Endothelial cell (in vitro differentiated cells): ENCODE data around the gene NOXRED1. TPM values are rescaled to one million over a fixed set of nuclear protein-coding genes. Genes with fewer than 3 reads are reported as not detected.
A peak's percentile ranks its signal among the peaks of the same experiment; 100 is the strongest.

Experiments used
- DNase-seq: peaks from one replicate; pipeline ENCODE4 v3.0.0; 2021; ENCODE audit warnings: low spot score
- H3K27ac Mint-ChIP-seq: one replicate; pipeline ENCODE4 v1.8.0; 2021; ENCODE audit warnings: mixed read lengths, inconsistent platforms; ENCODE audit not compliant: unreplicated experiment
- H3K27me3 Mint-ChIP-seq: one replicate; pipeline ENCODE4 v1.8.0; 2021; ENCODE audit warnings: mild to moderate bottlenecking, moderate library complexity, mixed read lengths, inconsistent platforms; ENCODE audit not compliant: unreplicated experiment
- H3K36me3 Mint-ChIP-seq: one replicate; pipeline ENCODE4 v1.8.0; 2021; ENCODE audit warnings: mild to moderate bottlenecking, low read depth, mixed read lengths, inconsistent platforms; ENCODE audit not compliant: unreplicated experiment
- H3K4me1 Mint-ChIP-seq: one replicate; pipeline ENCODE4 v1.8.0; 2021; ENCODE audit warnings: mild to moderate bottlenecking, mixed read lengths, inconsistent platforms; ENCODE audit not compliant: unreplicated experiment
- H3K4me3 Mint-ChIP-seq: one replicate; pipeline ENCODE4 v1.8.0; 2021; ENCODE audit warnings: mild to moderate bottlenecking, mixed read lengths, inconsistent platforms; ENCODE audit not compliant: unreplicated experiment
- H3K9me3 Mint-ChIP-seq: one replicate; pipeline ENCODE4 v1.8.0; 2021; ENCODE audit warnings: mixed read lengths, inconsistent platforms; ENCODE audit not compliant: unreplicated experiment
- CTCF ChIP-seq: fragments of 200-600 bp; sonication (generic); IDR thresholded peaks from one replicate; pipeline ENCODE4 v1.5.0; 2021; ENCODE audit warnings: antibody characterized with exemption; ENCODE audit not compliant: unreplicated experiment
- total RNA-seq: library from RNA; stranded (reverse); fragmentation: NEBNext Ultra II Directional; extraction: Animal tissue kit (Norgen Biotek cat#: 25700); gene quantifications from one replicate; pipeline ENCODE4 v1.2.1, GENCODE V29; 2021; ENCODE audit not compliant: unreplicated experiment

The NOXRED1 gene
- total RNA-seq, 1 donor from 2014 or later, result 0.49 TPM

- no peaks in the 10 kb centered on the region for H3K9me3 Mint-ChIP-seq
- H3K36me3 Mint-ChIP-seq, result peaks cover 40% of the 10 kb centered on the region
- H3K27ac Mint-ChIP-seq, result no peak overlapping the region
- DNase-seq, result no peak
- no peak for TF ChIP-seq CTCF
- peaks cover 6% of the 10 kb centered on the region for H3K27me3 Mint-ChIP-seq
- peaks cover 29% of the 10 kb centered on the region for H3K4me1 Mint-ChIP-seq
- peak overlapping the region; percentile 100 for H3K4me3 Mint-ChIP-seq
Observed at GRCh38 chr14:77455966-77456640, 32.8 kb upstream of the NOXRED1 start.

GRCh38 chr14:77442196-77442595, 18.9 kb upstream of the NOXRED1 start:
- H3K4me1 Mint-ChIP-seq, result no peaks in the 10 kb centered on the region
- H3K27me3 Mint-ChIP-seq, result no peaks in the 10 kb centered on the region
- H3K27ac Mint-ChIP-seq, result no peak overlapping the region
- no peaks in the 10 kb centered on the region for H3K9me3 Mint-ChIP-seq
- peaks cover 27% of the 10 kb centered on the region for H3K36me3 Mint-ChIP-seq
- no peak overlapping the region for H3K4me3 Mint-ChIP-seq
- TF ChIP-seq CTCF, result no peak
- no peak for DNase-seq

GRCh38 chr14:77439861-77440260, 16.5 kb upstream of the NOXRED1 start:
- no peak for DNase-seq
- peaks cover 1% of the 10 kb centered on the region for H3K27me3 Mint-ChIP-seq
- H3K9me3 Mint-ChIP-seq, result no peaks in the 10 kb centered on the region
- no peak for TF ChIP-seq CTCF
- peaks cover 35% of the 10 kb centered on the region for H3K36me3 Mint-ChIP-seq
- H3K27ac Mint-ChIP-seq, result no peak overlapping the region
- H3K4me3 Mint-ChIP-seq, result no peak overlapping the region
- peaks cover 9% of the 10 kb centered on the region for H3K4me1 Mint-ChIP-seq

DNA sequence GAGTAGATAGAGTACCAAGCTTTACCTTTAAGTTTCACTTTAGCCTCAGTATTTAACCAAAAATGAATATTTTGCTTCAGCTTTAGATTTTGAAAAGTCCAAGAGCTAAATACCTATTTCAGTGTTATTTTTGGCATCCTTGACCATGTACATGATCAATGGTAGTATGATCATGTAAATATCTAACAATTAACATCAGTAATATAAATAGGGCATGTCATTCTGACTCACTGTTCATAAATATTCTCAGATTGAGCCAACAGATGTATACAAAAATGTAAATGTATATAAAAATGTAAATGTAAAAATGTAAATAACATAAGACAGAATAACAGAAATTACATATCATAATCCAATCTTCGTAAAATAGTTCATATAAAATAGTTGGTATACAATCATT, 15.3 kb upstream of the NOXRED1 start:
- Mint-ChIP-seq H3K27me3 (peaks cover 1% of the 10 kb centered on the region), H3K4me1 (peaks cover 9% of the 10 kb centered on the region), H3K9me3 (no peaks in the 10 kb centered on the region), H3K27ac (no peak overlapping the region), H3K36me3 (peaks cover 40% of the 10 kb centered on the region), H3K4me3 (no peak overlapping the region)
- TF ChIP-seq CTCF, result no peak
- no peak for DNase-seq

GRCh38 chr14:77436042-77436441, 12.7 kb upstream of the NOXRED1 start:
- peaks cover 9% of the 10 kb centered on the region for H3K4me1 Mint-ChIP-seq
- DNase-seq, result no peak
- H3K9me3 Mint-ChIP-seq, result no peaks in the 10 kb centered on the region
- H3K27ac Mint-ChIP-seq, result peak overlapping the region; percentile 54
- no peak for TF ChIP-seq CTCF
- peaks cover 22% of the 10 kb centered on the region for H3K36me3 Mint-ChIP-seq
- H3K4me3 Mint-ChIP-seq, result no peak overlapping the region
- H3K27me3 Mint-ChIP-seq, result peaks cover 1% of the 10 kb centered on the region
